ENCODE results near the gene CLN6.
"Not testable (repeated sequence)": the region's sequence is repeated elsewhere in the genome, so short reads cannot be mapped to it uniquely, and the experiment has no call there.

Gene CLN6

GRCh38 chr15:68220967-68221366, 8.6 kb downstream of the CLN6 start:
- Histone ChIP-seq H3K27me3 (no peaks in the 10 kb centered on the region), H3K4me3 (no peak overlapping the region), H4K20me1 (peaks cover 8 to 84% (median 62%) of the 10 kb centered on the region in 11 experiments; a peak in 20 of 22 replicates), H3K4me1 (peaks cover 33 to 56% (median 44%) of the 10 kb centered on the region in 10 experiments), H3K27ac (no peak overlapping the region), H3K9me3 (replicated peaks in 1 of 11) (peaks cover 0 to 33% (median 15%) of the 10 kb centered on the region in 11 experiments; a peak in 19 of 22 replicates), H3K4me2 (no peak overlapping the region), H3K36me3 (peaks cover 0 to 69% (median 52%) of the 10 kb centered on the region in 11 experiments; a peak in 20 of 22 replicates), H3K9ac (no peak overlapping the region)
- no peak for TF ChIP-seq Cebpa-rat (IDR thresholded peaks at IDR 0.05)

GRCh38 chr15:68220489-68220888, 9.0 kb downstream of the CLN6 start:
- TF ChIP-seq Cebpa-rat (IDR thresholded peaks at IDR 0.05), result no peak
- peaks cover 0 to 74% (median 54%) of the 10 kb centered on the region in 11 experiments; a peak in 20 of 22 replicates for H3K36me3 ChIP-seq
- no peaks in the 10 kb centered on the region for H3K27me3 ChIP-seq
- H4K20me1 ChIP-seq, result peaks cover 8 to 84% (median 61%) of the 10 kb centered on the region in 11 experiments; a peak in 20 of 22 replicates
- H3K9me3 ChIP-seq (replicated peaks in 1 of 11), result peaks cover 0 to 33% (median 15%) of the 10 kb centered on the region in 11 experiments; a peak in 19 of 22 replicates
- H3K4me2 ChIP-seq, result peak overlapping the region in 1 of 11 experiments; percentile 5; a peak in 1 of 22 replicates
- no peak overlapping the region for H3K9ac ChIP-seq
- H3K4me1 ChIP-seq, result peaks cover 33 to 56% (median 44%) of the 10 kb centered on the region in 10 experiments
- no peak overlapping the region for H3K4me3 ChIP-seq
- no peak overlapping the region for H3K27ac ChIP-seq

GRCh38 chr15:68218847-68219798, 10.4 kb downstream of the CLN6 start:
- Histone ChIP-seq H3K9me3 (replicated peaks in 1 of 11) (peaks cover 0 to 33% (median 15%) of the 10 kb centered on the region in 11 experiments; a peak in 19 of 22 replicates), H3K4me1 (peaks cover 35 to 58% (median 46%) of the 10 kb centered on the region in 10 experiments), H3K4me2 (no peak overlapping the region), H3K27ac (0 out of 22 replicates have a peak overlapping the region, but pooled peaks of 1 of the 11 experiments have one; percentile 7), H3K36me3 (peaks cover 0 to 82% (median 54%) of the 10 kb centered on the region in 11 experiments; a peak in 20 of 22 replicates), H3K4me3 (no peak overlapping the region), H4K20me1 (peaks cover 2 to 87% (median 68%) of the 10 kb centered on the region in 11 experiments; a peak in 19 of 22 replicates), H3K27me3 (no peaks in the 10 kb centered on the region), H3K9ac (no peak overlapping the region)
- TF ChIP-seq Cebpa-rat (IDR thresholded peaks at IDR 0.05), result no peak

GRCh38 chr15:68218331-68218730, 11.2 kb downstream of the CLN6 start:
- TF ChIP-seq Cebpa-rat (IDR thresholded peaks at IDR 0.05), result no peak
- no peak overlapping the region for H3K4me3 ChIP-seq
- peaks cover 32 to 58% (median 45%) of the 10 kb centered on the region in 10 experiments for H3K4me1 ChIP-seq
- peaks cover 0 to 33% (median 15%) of the 10 kb centered on the region in 11 experiments; a peak in 19 of 22 replicates for H3K9me3 ChIP-seq (replicated peaks in 1 of 11)
- no peak overlapping the region; a peak in 1 of 22 replicates for H3K4me2 ChIP-seq
- no peaks in the 10 kb centered on the region for H3K27me3 ChIP-seq
- peaks cover 0 to 87% (median 69%) of the 10 kb centered on the region in 11 experiments; a peak in 17 of 22 replicates for H4K20me1 ChIP-seq
- H3K9ac ChIP-seq, result no peak overlapping the region
- peaks cover 0 to 84% (median 54%) of the 10 kb centered on the region in 11 experiments; a peak in 20 of 22 replicates for H3K36me3 ChIP-seq
- no peak overlapping the region for H3K27ac ChIP-seq

GRCh38 chr15:68217341-68217740, 12.2 kb downstream of the CLN6 start:
- no peak overlapping the region; a peak in 1 of 22 replicates for H3K9ac ChIP-seq
- H3K4me2 ChIP-seq, result peak overlapping the region in 2 of 11 experiments; percentile 67 to 70; a peak in 4 of 22 replicates
- no peak for TF ChIP-seq Cebpa-rat (IDR thresholded peaks at IDR 0.05)
- peaks cover 0 to 88% (median 54%) of the 10 kb centered on the region in 11 experiments; a peak in 20 of 22 replicates for H3K36me3 ChIP-seq
- H3K27me3 ChIP-seq, result no peaks in the 10 kb centered on the region
- peaks cover 0 to 89% (median 75%) of the 10 kb centered on the region in 11 experiments; a peak in 17 of 22 replicates for H4K20me1 ChIP-seq
- no peak overlapping the region for H3K4me3 ChIP-seq
- peaks cover 28 to 57% (median 41%) of the 10 kb centered on the region in 10 experiments for H3K4me1 ChIP-seq
- H3K27ac ChIP-seq, result no peak overlapping the region; a peak in 1 of 22 replicates
- H3K9me3 ChIP-seq (replicated peaks in 1 of 11), result peaks cover 0 to 31% (median 12%) of the 10 kb centered on the region in 11 experiments; a peak in 19 of 22 replicates

GRCh38 chr15:68214838-68215254, 14.7 kb downstream of the CLN6 start:
- Histone ChIP-seq H3K27me3 (no peaks in the 10 kb centered on the region), H3K4me2 (peak overlapping the region; percentile 60 to 92 (median 76)), H3K9me3 (replicated peaks in 1 of 11) (peaks cover 0 to 12% (median 0%) of the 10 kb centered on the region in 11 experiments; a peak in 3 of 22 replicates), H3K4me1 (peaks cover 46 to 73% (median 57%) of the 10 kb centered on the region in 10 experiments), H4K20me1 (peaks cover 0 to 96% (median 81%) of the 10 kb centered on the region in 11 experiments; a peak in 17 of 22 replicates), H3K27ac (peak overlapping the region in 4 of 11 experiments; percentile 12 to 47 (median 37); a peak in 6 of 22 replicates), H3K9ac (peak overlapping the region in 4 of 11 experiments; percentile 9 to 44 (median 14); a peak in 3 of 22 replicates), H3K36me3 (peaks cover 9 to 79% (median 51%) of the 10 kb centered on the region in 11 experiments; a peak in 20 of 22 replicates), H3K4me3 (no peak overlapping the region)
- no peak for TF ChIP-seq Cebpa-rat (IDR thresholded peaks at IDR 0.05)

- TF ChIP-seq Cebpa-rat (IDR thresholded peaks at IDR 0.05), result no peak
- H3K9me3 ChIP-seq (replicated peaks in 1 of 11), result peaks cover 0 to 5% (median 0%) of the 10 kb centered on the region in 11 experiments; a peak in 3 of 22 replicates
- H3K27ac ChIP-seq, result peak overlapping the region in 4 of 11 experiments; percentile 12 to 47 (median 37); a peak in 6 of 22 replicates
- peak overlapping the region in 4 of 11 experiments; percentile 9 to 44 (median 14); a peak in 4 of 22 replicates for H3K9ac ChIP-seq
- no peak overlapping the region for H3K4me3 ChIP-seq
- peaks cover 9 to 73% (median 44%) of the 10 kb centered on the region in 11 experiments; a peak in 20 of 22 replicates for H3K36me3 ChIP-seq
- H4K20me1 ChIP-seq, result peaks cover 0 to 94% (median 75%) of the 10 kb centered on the region in 11 experiments; a peak in 17 of 22 replicates
- H3K4me2 ChIP-seq, result peak overlapping the region; percentile 60 to 92 (median 76)
- H3K27me3 ChIP-seq, result no peaks in the 10 kb centered on the region
- peaks cover 53 to 73% (median 60%) of the 10 kb centered on the region in 10 experiments for H3K4me1 ChIP-seq
Observed at GRCh38 chr15:68213991-68214837, 15.3 kb downstream of the CLN6 start.

- not testable (repeated sequence) for H3K9me3 ChIP-seq (replicated peaks in 1 of 11); H3K9ac ChIP-seq; H3K27me3 ChIP-seq; H3K4me3 ChIP-seq
- peaks cover 60 to 77% (median 67%) of the 10 kb centered on the region in 10 experiments for H3K4me1 ChIP-seq
- H3K4me2 ChIP-seq, result peak overlapping the region in 6 of 11 experiments; percentile 20 to 92 (median 78); a peak in 10 of 22 replicates
- peaks cover 9 to 65% (median 37%) of the 10 kb centered on the region in 11 experiments; a peak in 20 of 22 replicates for H3K36me3 ChIP-seq
- H3K27ac ChIP-seq, result 0 out of 22 replicates have a peak overlapping the region, but pooled peaks of 1 of the 11 experiments have one; percentile 12
- peaks cover 0 to 90% (median 68%) of the 10 kb centered on the region in 11 experiments; a peak in 17 of 22 replicates for H4K20me1 ChIP-seq
Observed at GRCh38 chr15:68213491-68213845, 16.1 kb downstream of the CLN6 start.

All from BLaER1 treated with 17β-estradiol and CSF1 and Interleukin-3, amounts not matched to agents 10 nM and 100 nM (cell line).